Heart left ventricle (tissue), 16 donors: ENCODE data around the gene PSMA3. TPM values are rescaled to one million over a fixed set of nuclear protein-coding genes. Genes with fewer than 3 reads are reported as not detected.

Source experiments
- ATAC-seq, 4 donors: fragments of 200-7000 bp; cut with Tn5 transposase; one replicate each; pipeline ENCODE4 v1.9.1; 2020 to 2022; ENCODE audit warnings: moderate library complexity in 4 of 4, mild to moderate bottlenecking in 3 of 4, moderate number of reproducible peaks in 1 of 4
- DNase-seq, 5 donors: peaks; one replicate each; pipeline ENCODE4 v3.0.0-alpha.2; 2020
- H3K27ac ChIP-seq, 12 donors: fragments of 200-600 bp; sonication (generic) in 4 of 12; one replicate each; pipeline versions ENCODE4 v1.5.0 to v1.8.0; 2016 to 2022; ENCODE audit warnings: mild to moderate bottlenecking in 2 of 12
- H3K27me3 ChIP-seq, 9 donors: fragments of 200-600 bp; sonication (generic) in 2 of 9; one replicate each; pipeline versions ENCODE4 v1.5.1 to v1.8.0; 2016 to 2022; ENCODE audit warnings: mild to moderate bottlenecking in 3 of 9
- H3K36me3 ChIP-seq, 9 donors: fragments of 200-600 bp; sonication (generic) in 2 of 9; one replicate each; pipeline versions ENCODE4 v1.5.0 to v1.8.0; 2018 to 2022; ENCODE audit warnings: mild to moderate bottlenecking in 2 of 9
- H3K4me1 ChIP-seq, 12 donors: fragments of 200-600 bp; sonication (generic) in 4 of 12; one replicate each; pipeline versions ENCODE4 v1.5.0 to v1.8.0; 2016 to 2022; ENCODE audit warnings: mild to moderate bottlenecking in 3 of 12
- H3K4me3 ChIP-seq, 12 donors: fragments of 200-600 bp; sonication (generic) in 4 of 12; one replicate each; pipeline versions ENCODE4 v1.5.0 to v1.8.0; 2017 to 2022; ENCODE audit warnings: mild to moderate bottlenecking in 9 of 12, moderate library complexity in 4 of 12
- H3K9me3 ChIP-seq, 12 donors: fragments of 200-600 bp; sonication (generic) in 4 of 12; one replicate each; pipeline versions ENCODE4 v1.5.0 to v1.8.0; 2016 to 2022; ENCODE audit warnings: mild to moderate bottlenecking in 1 of 12
- POLR2A ChIP-seq, 2 donors: fragments of 450-650 bp; IDR thresholded peaks; one replicate each; pipeline ENCODE4 v1.6.1; 2017; ENCODE audit warnings: antibody characterized with exemption in 2 of 2, mild to moderate bottlenecking in 2 of 2, moderate library complexity in 2 of 2
- WGBS, 4 donors: extraction: QIAGEN DNeasy Blood & Tissue Kit in 2 of 4; methylation state at CpG; one replicate each; pipeline versions ENCODE4 v1.1.5 to v1.1.7; 2013 to 2018; 5-methylcytosine and 5-hydroxymethylcytosine counted together
- intact Hi-C, 10 donors: fragments of 100-400 bp; cut with DNase I; formaldehyde crosslinking; loops; one replicate each; pipeline versions ENCODE4 v1.11.1 to v1.14.2; 2022
- polyA plus RNA-seq, 2 donors: library from polyadenylated mRNA; stranded (reverse); fragments of 200-250 nt; gene quantifications; one replicate each; pipeline ENCODE4 v1.2.3, GENCODE V29; 2013
- total RNA-seq, 9 donors: library from RNA; depleted of rRNA in 2 of 9; stranded (reverse); fragments of >200 nt in 2 of 9; fragmentation: NEBNext Ultra II Directional in 3 of 9; extraction: Animal tissue kit (Norgen Biotek cat#: 25700) in 3 of 9; gene quantifications; one replicate each; pipeline versions ENCODE4 v1.1.0 to v1.2.4, GENCODE V29; 2016 to 2023
- TF ChIP-seq, protein P1 (sequence below), 12 donors: fragments of 200-600 bp; sonication (generic) in 4 of 12; IDR thresholded peaks; one replicate each; pipeline versions ENCODE4 v1.5.0 to v1.8.0; 2018 to 2022; ENCODE audit warnings: antibody characterized with exemption in 12 of 12, mild to moderate bottlenecking in 5 of 12
- donor health status: ischemic (EF 13 %, LVEDD 7.1; RV severe dilation, severe dysfunction).
- donor health status: healthy with polysubstance abuse.
- donor health status: DM: no; HTN: yes; CAD: no.
- donor health status: DM: no; HTN: no; CAD: no.
- donor health status: ischemic (EF 25% LVEDD 6.9; RV normal size, moderate dysfunction).
- donor health status: ischemic (EF 25% LVEDD 5.7; RV mildly dilated, moderate dysfunction).
- donor health status: healthy.
- donor health status: DM: yes; HTN: yes; CAD: no.
- donor health status: ischemic (EF 35%, LVEDD 5.7; RV mildly dilated, moderate dysfunction).
- donor health status: nonischemic (EF 11% LVEDD 7.7; RV severe dilation, severe dysfunction).
- donor health status: DM: yes; HTN: yes; CAD: no.
- donor health status: PGD.
- donor health status: ischemic (EF 29% LVEDD 5.4; RV normal size, mild dysfunction).
- donor health status: nonischemic (EF 23%, LVEDD 6.1; RV moderate dilation, normal function).

Gene PSMA3
- total and polyA plus RNA-seq, 11 donors, result 121 to 232 (median 155) TPM

DNA sequence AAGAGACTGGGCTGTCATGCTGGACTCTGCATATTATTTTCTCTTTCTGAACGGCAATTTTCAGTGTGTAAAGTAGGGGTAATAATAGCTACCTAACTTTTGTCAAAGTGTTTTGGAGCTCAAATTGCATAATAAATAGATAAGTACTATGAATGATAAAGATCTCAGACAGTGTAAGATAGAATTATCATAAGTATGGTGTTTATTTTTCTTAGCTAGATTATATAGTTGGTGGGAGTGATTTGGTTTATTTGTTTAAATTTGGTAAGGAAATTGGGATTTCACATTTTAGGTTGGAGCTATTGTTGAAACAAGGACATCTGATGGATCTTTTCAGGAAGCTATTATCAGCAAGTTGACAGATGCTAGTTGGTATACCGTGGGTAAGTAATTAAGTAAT lies 61.1 kb downstream of the PSMA3 start:
- Histone ChIP-seq H3K27ac (no peak overlapping the region), H3K36me3 (peaks cover 0 to 94% (median 73%) of the 10 kb centered on the region in 9 donors), H3K9me3 (no peaks in the 10 kb centered on the region), H3K4me3 (no peak overlapping the region), H3K4me1 (peaks cover 1 to 29% (median 5%) of the 10 kb centered on the region in 12 donors), H3K27me3 (no peaks in the 10 kb centered on the region)
- WGBS, 4 donors, result 64 to 71% (median 65%) methylated on average over 2 of the region's 2 CpGs
- no peak for DNase-seq
- ATAC-seq, result no peak
- intact Hi-C loops, result no loop called here
- no peak for TF ChIP-seq POLR2A (IDR thresholded peaks at IDR 0.05)
- TF ChIP-seq, protein P1, sequence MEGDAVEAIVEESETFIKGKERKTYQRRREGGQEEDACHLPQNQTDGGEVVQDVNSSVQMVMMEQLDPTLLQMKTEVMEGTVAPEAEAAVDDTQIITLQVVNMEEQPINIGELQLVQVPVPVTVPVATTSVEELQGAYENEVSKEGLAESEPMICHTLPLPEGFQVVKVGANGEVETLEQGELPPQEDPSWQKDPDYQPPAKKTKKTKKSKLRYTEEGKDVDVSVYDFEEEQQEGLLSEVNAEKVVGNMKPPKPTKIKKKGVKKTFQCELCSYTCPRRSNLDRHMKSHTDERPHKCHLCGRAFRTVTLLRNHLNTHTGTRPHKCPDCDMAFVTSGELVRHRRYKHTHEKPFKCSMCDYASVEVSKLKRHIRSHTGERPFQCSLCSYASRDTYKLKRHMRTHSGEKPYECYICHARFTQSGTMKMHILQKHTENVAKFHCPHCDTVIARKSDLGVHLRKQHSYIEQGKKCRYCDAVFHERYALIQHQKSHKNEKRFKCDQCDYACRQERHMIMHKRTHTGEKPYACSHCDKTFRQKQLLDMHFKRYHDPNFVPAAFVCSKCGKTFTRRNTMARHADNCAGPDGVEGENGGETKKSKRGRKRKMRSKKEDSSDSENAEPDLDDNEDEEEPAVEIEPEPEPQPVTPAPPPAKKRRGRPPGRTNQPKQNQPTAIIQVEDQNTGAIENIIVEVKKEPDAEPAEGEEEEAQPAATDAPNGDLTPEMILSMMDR (IDR thresholded peaks at IDR 0.05), result no peak

DNA sequence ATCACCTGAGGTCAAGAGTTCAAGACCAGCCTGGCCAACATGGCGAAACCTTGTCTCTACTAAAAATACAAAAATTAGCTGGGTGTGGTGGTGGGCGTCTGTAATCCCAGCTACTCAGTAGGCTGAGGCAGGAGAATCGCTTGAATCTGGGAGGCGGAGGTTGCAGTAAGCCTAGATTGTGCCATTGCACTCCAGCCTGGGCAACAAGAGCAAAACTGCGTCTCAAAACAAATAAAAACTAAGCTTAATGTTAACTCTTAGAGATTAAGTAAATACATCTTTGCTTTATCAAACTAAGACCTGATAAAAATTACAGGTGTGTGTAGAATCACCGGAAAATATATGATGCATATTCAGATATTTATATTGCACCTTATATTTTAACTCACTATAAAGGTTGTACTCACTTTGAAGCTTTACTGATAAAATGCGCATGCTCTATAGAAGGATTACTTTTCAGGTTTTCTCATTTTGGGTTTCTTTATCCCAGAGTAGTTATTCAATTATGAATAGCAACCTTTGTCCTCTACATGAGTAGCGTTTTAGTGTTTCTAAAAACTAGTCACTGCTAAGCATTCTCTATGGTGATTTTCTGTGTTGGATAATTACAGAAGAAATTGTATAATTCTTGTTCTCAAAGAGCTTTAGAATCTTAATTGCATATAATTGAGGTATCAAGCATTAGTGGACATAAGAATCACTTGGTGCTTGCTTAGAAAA lies 63.1 kb downstream of the PSMA3 start:
- ATAC-seq (no peak), DNase-seq (no peak)
- Histone ChIP-seq H3K4me3 (no peak overlapping the region), H3K36me3 (peaks cover 0 to 99% (median 69%) of the 10 kb centered on the region in 9 donors), H3K4me1 (peaks cover 0 to 16% (median 0%) of the 10 kb centered on the region in 12 donors), H3K27ac (no peak overlapping the region), H3K9me3 (no peaks in the 10 kb centered on the region), H3K27me3 (no peaks in the 10 kb centered on the region)
- WGBS, 4 donors, result 94 to 96% (median 95%) methylated on average over 8 of the region's 8 CpGs
- TF ChIP-seq, protein P1 (IDR thresholded peaks at IDR 0.05), result no peak
- TF ChIP-seq POLR2A (IDR thresholded peaks at IDR 0.05), result no peak
- intact Hi-C loops, result no loop called here

DNA sequence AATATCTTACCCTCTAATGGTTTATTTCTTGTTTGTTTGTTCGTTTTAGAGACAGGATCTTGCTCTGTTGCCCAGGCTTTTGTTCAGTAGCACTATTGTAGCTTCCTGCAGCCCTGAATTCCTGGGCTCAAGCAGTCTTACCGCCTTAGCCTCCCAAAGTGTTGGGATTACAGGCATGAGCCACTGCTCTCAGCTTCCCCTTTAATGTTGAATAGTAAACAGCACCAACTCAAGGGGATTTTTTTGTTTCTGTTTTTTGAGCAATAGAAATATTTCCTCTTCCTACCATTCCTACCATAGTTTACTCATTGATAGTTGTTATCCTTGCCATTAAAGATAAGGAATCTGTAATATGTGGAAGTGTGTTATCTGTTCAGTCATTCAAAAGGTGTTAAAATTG lies 64.4 kb downstream of the PSMA3 start:
- WGBS, 4 donors, result 79 to 86% (median 83%) methylated on average over 2 of the region's 2 CpGs
- ATAC-seq (no peak), DNase-seq (no peak)
- H3K27me3 ChIP-seq, result no peaks in the 10 kb centered on the region
- H3K9me3 ChIP-seq, result no peaks in the 10 kb centered on the region
- intact Hi-C loops, result no loop called here
- TF ChIP-seq, protein P1 (IDR thresholded peaks at IDR 0.05), result no peak
- TF ChIP-seq POLR2A (IDR thresholded peaks at IDR 0.05), result no peak
- peak overlapping the region in 1 of 12 donors; percentile 32 for H3K27ac ChIP-seq
- no peak overlapping the region for H3K4me3 ChIP-seq
- peaks cover 0 to 96% (median 71%) of the 10 kb centered on the region in 9 donors for H3K36me3 ChIP-seq
- H3K4me1 ChIP-seq, result peaks cover 0 to 15% (median 0%) of the 10 kb centered on the region in 12 donors

- intact Hi-C loops, result no loop called here
- Histone ChIP-seq H3K36me3 (peaks cover 0 to 95% (median 60%) of the 10 kb centered on the region in 9 donors), H3K9me3 (no peaks in the 10 kb centered on the region)
Measured at GRCh38 chr14:58313699-58314098, 69.1 kb downstream of the PSMA3 start.

More at GRCh38 chr14:58313699-58314098, 69.1 kb downstream of the PSMA3 start:
- WGBS, 4 donors, result 75 to 88% (median 80%) methylated on average over 1 of the region's 1 CpG
- Histone ChIP-seq H3K4me1 (peaks cover 0 to 6% (median 0%) of the 10 kb centered on the region in 12 donors), H3K4me3 (no peak overlapping the region), H3K27ac (no peak overlapping the region), H3K27me3 (no peaks in the 10 kb centered on the region)
- no peak for TF ChIP-seq POLR2A (IDR thresholded peaks at IDR 0.05)
- TF ChIP-seq, protein P1 (IDR thresholded peaks at IDR 0.05), result no peak
- DNase-seq, result no peak
- ATAC-seq, result no peak
